ENCODE results near the gene GRM1.

DNA sequence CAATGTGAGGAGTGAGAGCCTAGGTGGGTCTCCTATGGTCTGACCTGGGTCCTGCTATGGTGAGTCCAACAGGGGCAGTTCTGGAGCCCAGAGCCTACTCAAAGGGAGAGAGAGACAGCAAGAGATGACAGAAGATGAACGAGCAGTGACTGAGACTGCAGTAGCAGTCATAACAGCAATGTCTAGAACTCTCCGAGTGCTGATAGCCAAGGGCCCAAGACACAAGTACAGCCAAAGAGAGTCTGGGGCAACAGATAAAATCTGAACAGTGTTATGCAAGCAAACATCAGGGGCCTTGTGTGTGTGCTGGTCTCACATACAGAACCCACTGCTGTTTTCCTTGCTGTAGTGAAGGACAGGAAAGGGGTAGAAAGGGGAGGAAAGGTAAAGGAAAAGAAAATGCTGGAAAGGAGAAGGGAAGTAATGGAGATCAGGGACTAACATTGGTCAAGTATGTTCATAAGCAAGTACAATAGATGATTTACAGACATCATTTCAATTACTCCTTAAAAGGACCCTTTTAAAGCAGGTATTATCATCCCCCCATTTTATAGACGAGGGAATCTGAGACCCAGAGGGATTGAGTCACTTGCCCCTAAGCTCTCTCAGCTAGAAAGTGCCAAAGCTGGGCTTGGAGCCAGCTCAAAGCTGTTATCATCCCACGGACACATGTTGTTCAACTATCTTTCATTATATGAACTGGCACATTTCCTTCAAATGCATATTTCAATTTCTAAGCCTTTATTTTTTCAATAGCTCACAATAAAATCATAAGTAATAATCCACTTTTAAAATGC lies 332.5 kb downstream of the GRM1 start:
- TF ChIP-seq, protein P1, sequence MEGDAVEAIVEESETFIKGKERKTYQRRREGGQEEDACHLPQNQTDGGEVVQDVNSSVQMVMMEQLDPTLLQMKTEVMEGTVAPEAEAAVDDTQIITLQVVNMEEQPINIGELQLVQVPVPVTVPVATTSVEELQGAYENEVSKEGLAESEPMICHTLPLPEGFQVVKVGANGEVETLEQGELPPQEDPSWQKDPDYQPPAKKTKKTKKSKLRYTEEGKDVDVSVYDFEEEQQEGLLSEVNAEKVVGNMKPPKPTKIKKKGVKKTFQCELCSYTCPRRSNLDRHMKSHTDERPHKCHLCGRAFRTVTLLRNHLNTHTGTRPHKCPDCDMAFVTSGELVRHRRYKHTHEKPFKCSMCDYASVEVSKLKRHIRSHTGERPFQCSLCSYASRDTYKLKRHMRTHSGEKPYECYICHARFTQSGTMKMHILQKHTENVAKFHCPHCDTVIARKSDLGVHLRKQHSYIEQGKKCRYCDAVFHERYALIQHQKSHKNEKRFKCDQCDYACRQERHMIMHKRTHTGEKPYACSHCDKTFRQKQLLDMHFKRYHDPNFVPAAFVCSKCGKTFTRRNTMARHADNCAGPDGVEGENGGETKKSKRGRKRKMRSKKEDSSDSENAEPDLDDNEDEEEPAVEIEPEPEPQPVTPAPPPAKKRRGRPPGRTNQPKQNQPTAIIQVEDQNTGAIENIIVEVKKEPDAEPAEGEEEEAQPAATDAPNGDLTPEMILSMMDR (conservative IDR thresholded peaks at IDR 0.05 in 1 of 2, IDR thresholded peaks at IDR 0.05 in 1 of 2; ENCODE audit: extremely low read depth in 1 of 2, insufficient read depth in 1 of 2, low read depth in 1 of 2, low read length in 2 of 2): no peak
- no peak for TF ChIP-seq EZH2 (IDR thresholded peaks at IDR 0.05; ENCODE audit: borderline replicate concordance, low read length)
